Panc1 (cell line): ENCODE measurements around the gene DCHS1.
"Not testable (repeated sequence)": the region's sequence is repeated elsewhere in the genome, so short reads cannot be mapped to it uniquely, and the experiment has no call there.

Source experiments
- CTCF ChIP-seq: fragments of 450-650 bp; IDR thresholded peaks from 2 replicates; pipeline ENCODE4 v1.5.1; 2017; ENCODE audit warnings: mild to moderate bottlenecking
- POLR2AphosphoS5 ChIP-seq: IDR thresholded peaks from 2 replicates; pipeline ENCODE4 v1.6.1; 2012; ENCODE audit warnings: mild to moderate bottlenecking, low read depth, low read length, moderate library complexity

DNA sequence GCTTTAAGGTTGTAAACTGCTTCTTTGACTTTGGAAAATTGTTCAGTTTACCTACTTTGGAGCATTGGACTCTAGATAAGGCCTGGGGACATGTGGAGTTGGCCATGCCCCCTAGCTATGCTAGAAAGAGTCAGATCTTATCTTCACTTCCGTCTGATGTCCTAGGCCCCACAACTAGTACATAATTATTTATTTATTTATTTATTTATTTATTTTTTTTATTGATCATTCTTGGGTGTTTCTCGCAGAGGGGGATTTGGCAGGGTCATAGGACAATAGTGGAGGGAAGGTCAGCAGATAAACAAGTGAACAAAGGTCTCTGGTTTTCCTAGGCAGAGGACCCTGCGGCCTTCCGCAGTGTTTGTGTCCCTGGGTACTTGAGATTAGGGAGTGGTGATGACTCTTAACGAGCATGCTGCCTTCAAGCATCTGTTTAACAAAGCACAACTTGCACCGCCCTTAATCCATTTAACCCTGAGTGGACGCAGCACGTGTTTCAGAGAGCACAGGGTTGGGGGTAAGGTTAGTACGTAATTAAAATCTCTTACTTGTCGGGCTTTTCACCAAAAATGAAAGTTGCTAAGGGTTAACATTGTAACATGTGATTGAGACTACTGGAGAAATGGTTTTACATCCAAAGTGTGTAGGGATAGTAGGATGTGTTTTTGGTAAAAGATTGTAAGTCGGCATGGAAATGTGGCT is 35.0 kb upstream of the DCHS1 start:
- not testable (repeated sequence) for TF ChIP-seq CTCF, POLR2AphosphoS5
